ENCODE data around the gene SLC38A3. TPM values are rescaled to one million over a fixed set of nuclear protein-coding genes. Genes with fewer than 3 reads are reported as not detected.

The SLC38A3 gene
- total and polyA plus RNA-seq, 2 of the 8 experiments (the other 6 are each of a cell fraction or from before 2014, with no cell fraction given) = 1.2 to 3.7 TPM

DNA sequence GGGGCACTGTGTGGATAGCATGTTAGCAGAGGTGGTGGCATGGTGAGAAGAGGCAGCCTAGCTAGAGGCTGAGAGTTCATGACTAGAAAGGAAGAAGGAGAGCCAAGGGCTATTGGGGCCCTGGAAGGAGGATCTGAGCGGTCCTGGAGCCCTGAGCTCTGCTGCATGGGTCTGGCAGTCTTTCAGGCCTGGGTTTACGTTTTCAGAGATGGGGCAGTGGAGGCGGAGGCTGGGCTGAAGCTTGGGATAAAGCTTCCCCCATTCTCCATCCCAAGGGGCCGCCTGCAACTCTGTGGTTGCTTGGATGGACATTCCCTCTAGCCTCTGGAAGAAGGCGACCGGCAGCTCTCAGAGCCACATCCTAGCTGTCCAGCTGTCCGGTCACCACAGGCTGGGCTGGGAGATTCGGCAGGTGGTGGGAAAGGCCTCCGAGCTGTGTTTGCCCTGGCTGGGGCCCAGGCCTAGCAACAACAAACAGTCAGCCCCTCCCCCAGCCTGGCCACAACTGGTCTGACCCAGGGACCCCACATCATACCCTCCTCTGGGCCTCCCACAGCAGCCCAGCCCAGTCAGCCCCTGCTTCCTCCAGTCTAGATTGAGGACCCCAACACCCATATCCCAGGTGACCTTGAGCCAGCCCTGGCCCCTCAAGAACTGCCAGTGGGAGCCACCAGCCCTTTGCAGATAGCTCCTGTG is 1.8 kb upstream of the SLC38A3 start:
- ChIA-PET POLR2A (ENCODE audit: partially characterized antibody) (interaction anchor here (0.9 to 3.0 kb wide), 7 partner anchors 8 to 89 kb away, joined by 3 to 16 read pairs (median 4); partner anchors contain the start of gene IFRD2), CTCF (ENCODE audit: partially characterized antibody) (interaction anchor here (1.0 to 48.1 kb wide), 8 partner anchors 16 to 84 kb away, joined by 3 to 2149 read pairs (median 6); partner anchors contain the start of genes GNAI2, GNAT1, LSMEM2 and SEMA3B)
- no peaks in the 10 kb centered on the region for H3K36me3 ChIP-seq (ENCODE audit: control insufficient read depth in 2 of 4, insufficient read depth in 4 of 4, low read length in 3 of 4)
- no peak overlapping the region for H3K4ac ChIP-seq (replicated peaks; ENCODE audit: insufficient read length, low read depth, low read length)
- H4K91ac ChIP-seq (replicated peaks; ENCODE audit: insufficient read length, low read length) = no peak overlapping the region
- H3K4me1 ChIP-seq (replicated peaks in 1 of 4; ENCODE audit: control insufficient read depth in 3 of 4, insufficient read depth in 4 of 4, low read length in 3 of 4) = peaks cover 0 to 21% (median 8%) of the 10 kb centered on the region in 4 experiments; a peak in 6 of 7 replicates
- no peaks in the 10 kb centered on the region for H3K9me3 ChIP-seq (ENCODE audit: insufficient read depth in 2 of 2, low read depth in 1 of 2, low read length in 1 of 2)
- 90% methylated on average over 9 of the region's 9 CpGs; no CpG with 5 or more reads in 1 of the 2 experiments for WGBS, 2 experiments (ENCODE audit: extremely low coverage in 1 of 2, insufficient coverage in 1 of 2, insufficient read length in 1 of 2, insufficient replicate concordance in 2 of 2, low coverage in 1 of 2, low lambda C conversion rate in 2 of 2, missing lambda C conversion rate in 1 of 2)
- H2AK5ac ChIP-seq (ENCODE audit: low read depth, low read length) = no peak overlapping the region
- H2BK15ac ChIP-seq (ENCODE audit: low read length) = no peak overlapping the region
- no peak overlapping the region for H3K18ac ChIP-seq (ENCODE audit: extremely low read depth, low read length)
- no peak overlapping the region for H3K4me2 ChIP-seq (ENCODE audit: insufficient read depth in 1 of 2, low read depth in 2 of 2, low read length in 2 of 2)
- no peak overlapping the region for H2BK12ac ChIP-seq (ENCODE audit: low read depth, low read length)
- no peak for FAIRE-seq
- H3K27ac ChIP-seq (ENCODE audit: low read depth, low read length) = no peak overlapping the region
- H4K20me1 ChIP-seq (replicated peaks in 1 of 2; ENCODE audit: control insufficient read depth in 1 of 2, insufficient read depth in 2 of 2, low read length in 2 of 2) = no peaks in the 10 kb centered on the region
- DNase-seq (ENCODE audit: low read depth in 1 of 2, low spot score in 2 of 2) = no peak
- no peaks in the 10 kb centered on the region for H3K79me2 ChIP-seq (ENCODE audit: control insufficient read depth in 1 of 2, insufficient read depth in 2 of 2, low read length in 2 of 2)
- H3K9ac ChIP-seq (replicated peaks in 1 of 4; ENCODE audit: extremely low read depth in 1 of 4, low read depth in 3 of 4, low read length in 3 of 4) = no peak overlapping the region
- H3K14ac ChIP-seq (ENCODE audit: insufficient read length) = no peak overlapping the region
- no peak overlapping the region for H2BK120ac ChIP-seq (replicated peaks; ENCODE audit: low read depth, low read length)
- 0 out of 2 replicates have a peak overlapping the region, but pooled peaks have one; percentile 35 for H2BK5ac ChIP-seq (ENCODE audit: low read depth, low read length)
- H3K79me1 ChIP-seq (ENCODE audit: low read depth, low read length) = no peaks in the 10 kb centered on the region
- H3K27me3 ChIP-seq (replicated peaks in 1 of 4; ENCODE audit: control insufficient read depth in 3 of 4, extremely low read depth in 1 of 4, insufficient read depth in 3 of 4, low read length in 3 of 4) = peaks cover 2 to 26% (median 21%) of the 10 kb centered on the region in 4 experiments
- H3K23me2 ChIP-seq (ENCODE audit: low read depth, low read length) = peaks cover 6% of the 10 kb centered on the region
- H3K4me3 ChIP-seq (ENCODE audit: extremely low read depth in 1 of 4, insufficient read depth in 2 of 4, low read depth in 3 of 4, low read length in 4 of 4) = no peak overlapping the region
- H4K5ac ChIP-seq (ENCODE audit: insufficient read length, low read depth, low read length) = no peak overlapping the region
- H3K23ac ChIP-seq (ENCODE audit: insufficient read length) = no peak overlapping the region
- H2AFZ ChIP-seq (ENCODE audit: low read length) = no peak overlapping the region
- H4K8ac ChIP-seq (ENCODE audit: extremely low read depth, insufficient read depth, low read length) = peak overlapping the region; percentile 57; the same call in 1 of the 2 replicates
- H2BK20ac ChIP-seq (ENCODE audit: low read length) = no peak overlapping the region
- no peak overlapping the region for H3K56ac ChIP-seq (replicated peaks; ENCODE audit: insufficient read length, low read depth, low read length)
- no peak for TF ChIP-seq KDM5A (IDR thresholded peaks at IDR 0.05; ENCODE audit: low read length)
- no peak for TF ChIP-seq SIRT6 (IDR thresholded peaks at IDR 0.05; ENCODE audit: low read length)
- TF ChIP-seq CTBP2 (IDR thresholded peaks at IDR 0.05; ENCODE audit: borderline replicate concordance, insufficient read depth, insufficient read length, low read length) = no peak
- no peak for TF ChIP-seq EGR1 (IDR thresholded peaks at IDR 0.05; ENCODE audit: borderline replicate concordance, low read depth, low read length)
- TF ChIP-seq POU5F1 (IDR thresholded peaks at IDR 0.05; ENCODE audit: low read depth, low read length) = no peak
- no peak for TF ChIP-seq TBP (IDR thresholded peaks at IDR 0.05; ENCODE audit: low read depth, low read length)
- TF ChIP-seq RNF2 (IDR thresholded peaks at IDR 0.05; ENCODE audit: borderline replicate concordance, low read depth, low read length, missing control alignments, poor library complexity, severe bottlenecking) = no peak
- TF ChIP-seq SIN3A (conservative IDR thresholded peaks at IDR 0.05 in 1 of 2, IDR thresholded peaks at IDR 0.05 in 1 of 2; ENCODE audit: low read depth in 1 of 2, low read length in 2 of 2) = no peak
- TF ChIP-seq SP2 (IDR thresholded peaks at IDR 0.05; ENCODE audit: low read length) = no peak
- no peak for TF ChIP-seq ZNF274 (IDR thresholded peaks at IDR 0.05; ENCODE audit: borderline replicate concordance, extremely low read depth, low read length)
- TF ChIP-seq NRF1 (IDR thresholded peaks at IDR 0.05; ENCODE audit: low read depth, low read length) = no peak
- TF ChIP-seq CHD2 (IDR thresholded peaks at IDR 0.05; ENCODE audit: low read length) = no peak

All from H1 (cell line).